MM.1S (cell line): Measurements from ENCODE around the gene PRM1.

Experiments
- DNase-seq: peaks from one replicate; pipeline ENCODE4 v3.0.0-alpha.2; 2015
- H2AFZ ChIP-seq: fragments of 300-600 bp; sonication (generic); 2 replicates; pipeline ENCODE4 v1.6.0; 2016; ENCODE audit warnings: antibody characterized with exemption, low read length
- H3F3A ChIP-seq: fragments of 300-600 bp; sonication (generic); 2 replicates; pipeline ENCODE4 v1.6.1; 2016; ENCODE audit warnings: mild to moderate bottlenecking, antibody characterized with exemption, low read length, moderate library complexity, mixed read lengths; ENCODE audit not compliant: insufficient read depth
- H3K27ac ChIP-seq: fragments of 300-600 bp; sonication (generic); 2 replicates; pipeline ENCODE4 v1.5.1; 2016; ENCODE audit warnings: mild to moderate bottlenecking, low read length
- H3K27me3 ChIP-seq: fragments of 300-600 bp; sonication (generic); replicated peaks from 2 replicates; pipeline ENCODE4 v1.6.0; 2016; ENCODE audit warnings: low read length; ENCODE audit not compliant: insufficient read depth
- H3K36me3 ChIP-seq: fragments of 300-600 bp; sonication (generic); replicated peaks from 2 replicates; pipeline ENCODE4 v1.6.1; 2016; ENCODE audit warnings: mild to moderate bottlenecking, low read length, mixed read lengths; ENCODE audit not compliant: insufficient read depth
- H3K4me1 ChIP-seq: fragments of 300-600 bp; sonication (generic); 2 replicates; pipeline ENCODE4 v1.6.1; 2016; ENCODE audit warnings: low read length, mixed read lengths
- H3K4me2 ChIP-seq: fragments of 300-600 bp; sonication (generic); 2 replicates; pipeline ENCODE4 v1.6.0; 2016; ENCODE audit warnings: low read depth, low read length
- H3K4me3 ChIP-seq: fragments of 300-600 bp; sonication (generic); 2 replicates; pipeline ENCODE4 v1.5.1; 2016; ENCODE audit warnings: low read length, mixed read lengths
- H3K79me2 ChIP-seq: fragments of 300-600 bp; sonication (generic); 2 replicates; pipeline ENCODE4 v1.6.1; 2016; ENCODE audit warnings: mixed run types, low read length, mixed read lengths
- H3K9ac ChIP-seq: fragments of 300-600 bp; sonication (generic); 2 replicates; pipeline ENCODE4 v1.6.1; 2016; ENCODE audit warnings: low read length, mixed read lengths
- H3K9me2 ChIP-seq: fragments of 300-600 bp; sonication (generic); replicated peaks from 2 replicates; pipeline ENCODE4 v1.6.1; 2016; ENCODE audit warnings: mild to moderate bottlenecking, low read length, mixed read lengths; ENCODE audit not compliant: insufficient read depth
- H3K9me3 ChIP-seq: fragments of 300-600 bp; sonication (generic); replicated peaks from 2 replicates; pipeline ENCODE4 v1.6.1; 2016; ENCODE audit warnings: mild to moderate bottlenecking, low read length, mixed read lengths; ENCODE audit not compliant: insufficient read depth
- H4K20me1 ChIP-seq: fragments of 300-600 bp; sonication (generic); 2 replicates; pipeline ENCODE4 v1.6.1; 2016; ENCODE audit warnings: mild to moderate bottlenecking, low read length, moderate library complexity, mixed read lengths; ENCODE audit not compliant: insufficient read depth
- EZH2 ChIP-seq: fragments of 300-600 bp; sonication (generic); optimal IDR thresholded peaks from 2 replicates; pipeline ENCODE3; 2017; ENCODE audit warnings: low read depth, mild to moderate bottlenecking, antibody characterized with exemption, low read length, mixed read lengths
- EZH2phosphoT487 ChIP-seq: fragments of 300-600 bp; sonication (generic); IDR thresholded peaks from 2 replicates; pipeline ENCODE4 v1.6.1; 2018; ENCODE audit warnings: antibody characterized with exemption, low read length
- TF ChIP-seq, protein P1 (sequence below): fragments of 300-600 bp; sonication (generic); IDR thresholded peaks from 2 replicates; pipeline ENCODE4 v1.5.1; 2016; ENCODE audit warnings: antibody characterized with exemption, low read length, mixed read lengths

The PRM1 gene

GRCh38 chr16:11295672-11296071 lies 14.5 kb upstream of the PRM1 start:
- H3K4me2 ChIP-seq: no peak overlapping the region
- TF ChIP-seq EZH2: no peak
- TF ChIP-seq EZH2phosphoT487: no peak
- TF ChIP-seq, protein P1, sequence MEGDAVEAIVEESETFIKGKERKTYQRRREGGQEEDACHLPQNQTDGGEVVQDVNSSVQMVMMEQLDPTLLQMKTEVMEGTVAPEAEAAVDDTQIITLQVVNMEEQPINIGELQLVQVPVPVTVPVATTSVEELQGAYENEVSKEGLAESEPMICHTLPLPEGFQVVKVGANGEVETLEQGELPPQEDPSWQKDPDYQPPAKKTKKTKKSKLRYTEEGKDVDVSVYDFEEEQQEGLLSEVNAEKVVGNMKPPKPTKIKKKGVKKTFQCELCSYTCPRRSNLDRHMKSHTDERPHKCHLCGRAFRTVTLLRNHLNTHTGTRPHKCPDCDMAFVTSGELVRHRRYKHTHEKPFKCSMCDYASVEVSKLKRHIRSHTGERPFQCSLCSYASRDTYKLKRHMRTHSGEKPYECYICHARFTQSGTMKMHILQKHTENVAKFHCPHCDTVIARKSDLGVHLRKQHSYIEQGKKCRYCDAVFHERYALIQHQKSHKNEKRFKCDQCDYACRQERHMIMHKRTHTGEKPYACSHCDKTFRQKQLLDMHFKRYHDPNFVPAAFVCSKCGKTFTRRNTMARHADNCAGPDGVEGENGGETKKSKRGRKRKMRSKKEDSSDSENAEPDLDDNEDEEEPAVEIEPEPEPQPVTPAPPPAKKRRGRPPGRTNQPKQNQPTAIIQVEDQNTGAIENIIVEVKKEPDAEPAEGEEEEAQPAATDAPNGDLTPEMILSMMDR: no peak
- H3K36me3 ChIP-seq: no peaks in the 10 kb centered on the region
- no peak for DNase-seq
- H3K79me2 ChIP-seq: no peaks in the 10 kb centered on the region
- peaks cover 45% of the 10 kb centered on the region for H3K27me3 ChIP-seq
- H3K4me1 ChIP-seq: peaks cover 13% of the 10 kb centered on the region
- no peaks in the 10 kb centered on the region for H3K9me3 ChIP-seq
- no peak overlapping the region for H3K27ac ChIP-seq
- no peak overlapping the region for H2AFZ ChIP-seq
- no peak overlapping the region for H3K4me3 ChIP-seq
- H3K9ac ChIP-seq: no peak overlapping the region
- no peaks in the 10 kb centered on the region for H4K20me1 ChIP-seq
- peaks cover 4% of the 10 kb centered on the region; the same call in 1 of the 2 replicates for H3F3A ChIP-seq
- H3K9me2 ChIP-seq: no peaks in the 10 kb centered on the region

DNA sequence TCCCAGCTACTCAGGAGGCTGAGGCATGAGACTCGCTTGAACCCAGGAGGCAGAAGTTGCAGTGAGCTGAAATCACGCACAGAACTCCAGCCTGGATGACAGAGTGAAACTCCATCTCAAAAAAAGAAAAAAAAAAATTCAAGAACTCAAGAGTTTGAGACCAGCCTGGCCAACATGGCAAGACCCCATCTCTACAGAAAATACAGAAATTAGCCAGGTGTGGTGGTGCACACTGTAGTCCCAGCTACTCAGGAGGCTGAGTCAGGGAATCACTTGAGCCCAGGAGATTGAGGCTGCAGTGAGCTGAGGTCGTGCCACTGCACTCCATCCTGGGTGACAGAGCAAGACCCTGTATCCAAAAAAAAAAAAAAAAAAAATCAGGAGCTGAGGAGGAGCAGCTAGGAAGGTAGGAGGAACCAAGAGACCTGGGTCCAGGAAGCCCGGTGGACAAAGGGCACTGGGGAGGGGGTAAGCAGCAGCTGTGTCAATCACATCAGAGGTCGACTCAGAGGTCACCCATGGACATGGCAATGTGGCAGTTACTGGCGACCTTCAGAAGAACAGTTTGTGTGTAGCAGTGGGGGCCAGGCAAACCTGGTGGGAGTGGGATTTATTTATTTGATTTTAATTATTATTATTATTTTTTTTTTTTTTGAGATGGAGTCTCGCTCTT lies 11.1 kb upstream of the PRM1 start:
- Histone ChIP-seq H3K9me2 (no peaks in the 10 kb centered on the region), H3K79me2 (no peaks in the 10 kb centered on the region), H3K4me3 (no peak overlapping the region), H2AFZ (no peak overlapping the region), H3K27ac (no peak overlapping the region), H4K20me1 (no peaks in the 10 kb centered on the region), H3K4me2 (no peak overlapping the region), H3K9ac (no peak overlapping the region), H3K36me3 (no peaks in the 10 kb centered on the region), H3K9me3 (no peaks in the 10 kb centered on the region), H3K4me1 (peaks cover 6% of the 10 kb centered on the region), H3F3A (no peaks in the 10 kb centered on the region), H3K27me3 (peaks cover 49% of the 10 kb centered on the region)
- DNase-seq: no peak
- TF ChIP-seq, protein P1: no peak

DNA sequence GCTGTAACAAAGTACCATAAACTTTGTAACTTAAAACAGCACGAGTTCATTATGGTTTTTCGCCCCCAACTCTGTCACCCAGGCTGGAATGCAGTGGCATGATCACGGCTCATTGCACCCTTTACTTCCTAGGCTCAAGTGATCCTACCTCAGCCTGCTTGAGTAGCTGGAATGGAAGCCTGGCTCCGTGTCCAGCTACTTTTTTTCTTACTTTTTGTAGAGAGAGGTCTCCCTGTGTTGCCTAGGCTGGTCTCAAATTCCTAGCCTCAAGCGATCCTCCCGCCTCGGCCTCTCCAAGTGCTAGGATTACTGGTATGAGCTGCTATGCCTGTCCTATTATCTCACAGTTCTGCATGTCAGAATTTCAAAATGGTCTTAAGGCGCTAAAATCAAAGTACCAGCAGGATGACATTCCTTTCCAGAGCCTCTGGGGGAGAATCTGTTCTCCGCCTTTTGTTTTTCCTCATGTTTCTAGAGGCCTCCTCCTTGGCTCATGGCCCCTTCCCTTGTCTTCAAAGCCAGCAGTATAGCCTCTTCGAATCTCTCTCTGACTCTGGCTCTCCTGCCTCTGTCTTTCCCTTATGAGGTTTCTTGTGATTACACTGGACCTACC lies 10.1 kb upstream of the PRM1 start:
- Histone ChIP-seq H3K79me2 (no peaks in the 10 kb centered on the region), H2AFZ (no peak overlapping the region), H3K36me3 (no peaks in the 10 kb centered on the region), H3K4me2 (no peak overlapping the region), H3K27ac (no peak overlapping the region), H3F3A (no peaks in the 10 kb centered on the region), H3K9me3 (no peaks in the 10 kb centered on the region), H3K9ac (no peak overlapping the region), H3K4me1 (no peaks in the 10 kb centered on the region), H3K9me2 (no peaks in the 10 kb centered on the region), H3K27me3 (peaks cover 42% of the 10 kb centered on the region), H4K20me1 (no peaks in the 10 kb centered on the region), H3K4me3 (no peak overlapping the region)
- TF ChIP-seq EZH2: no peak
- TF ChIP-seq, protein P1: no peak
- no peak for TF ChIP-seq EZH2phosphoT487
- DNase-seq: no peak
